Measurements from ENCODE around the gene CTDNEP1.
A peak's percentile ranks its signal among the peaks of the same experiment; 100 is the strongest.

CTDNEP1 gene

DNA sequence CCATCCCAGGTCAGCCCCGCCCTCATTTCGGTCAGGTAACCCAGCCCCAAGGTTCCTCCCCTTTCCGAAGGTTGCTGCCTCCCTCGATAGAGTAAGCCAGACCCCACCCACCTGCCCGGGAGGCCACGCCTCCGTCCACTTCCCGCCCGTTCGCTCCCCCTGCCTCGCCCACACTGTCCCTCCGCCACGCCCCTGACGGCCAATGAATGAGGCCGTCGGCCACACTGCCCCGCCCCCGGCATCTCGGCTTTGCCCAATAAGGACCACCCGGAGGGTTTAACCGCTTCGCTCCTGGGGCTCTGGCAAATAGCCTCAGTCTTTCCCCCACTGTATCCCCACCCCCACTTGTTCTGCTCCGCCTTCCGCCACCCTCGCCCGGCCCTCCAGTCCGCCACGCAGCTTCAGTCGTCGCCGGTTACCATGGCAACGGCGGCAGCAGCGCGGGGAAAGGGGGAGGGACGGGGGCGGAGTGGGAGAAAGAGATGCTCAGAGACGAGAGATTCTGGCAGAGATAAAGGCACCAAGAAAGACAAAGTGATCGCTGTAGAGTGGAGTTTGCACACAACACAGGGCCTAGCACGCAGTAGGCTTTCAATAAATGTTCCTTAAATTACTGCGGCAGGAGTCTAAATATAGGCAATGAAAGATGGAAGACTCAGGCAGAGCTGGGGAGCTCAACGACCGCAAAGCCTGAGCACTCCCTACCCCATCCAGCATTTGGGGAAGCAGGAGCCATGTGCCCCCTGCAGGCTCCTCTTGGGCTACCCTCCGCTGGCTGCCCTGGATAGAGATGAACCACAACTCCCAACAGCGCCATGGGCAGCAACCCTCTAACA lies 37.0 kb downstream of the CTDNEP1 start:
- DNase-seq: peak; percentile 99

DNA sequence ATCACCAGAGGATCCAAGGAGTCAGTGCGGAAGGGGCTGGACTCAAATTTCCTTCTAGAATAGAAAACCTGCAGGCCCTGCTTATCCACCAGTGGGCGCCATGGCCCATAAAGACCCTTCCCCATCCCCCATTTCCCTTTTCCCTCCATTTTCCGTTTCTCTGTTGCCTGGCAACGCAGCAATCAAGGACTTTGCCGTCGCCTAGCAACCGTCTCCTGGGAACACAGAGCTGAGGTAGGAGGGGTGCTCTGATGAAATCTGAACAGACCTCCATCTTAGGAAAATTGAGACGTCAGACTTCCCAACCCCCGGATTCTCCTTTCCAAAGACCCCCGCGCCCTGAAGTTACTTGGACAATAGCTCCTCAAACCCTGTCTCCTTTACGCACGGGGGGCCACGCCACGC lies 37.6 kb downstream of the CTDNEP1 start:
- DNase-seq: peak; percentile 99

DNA sequence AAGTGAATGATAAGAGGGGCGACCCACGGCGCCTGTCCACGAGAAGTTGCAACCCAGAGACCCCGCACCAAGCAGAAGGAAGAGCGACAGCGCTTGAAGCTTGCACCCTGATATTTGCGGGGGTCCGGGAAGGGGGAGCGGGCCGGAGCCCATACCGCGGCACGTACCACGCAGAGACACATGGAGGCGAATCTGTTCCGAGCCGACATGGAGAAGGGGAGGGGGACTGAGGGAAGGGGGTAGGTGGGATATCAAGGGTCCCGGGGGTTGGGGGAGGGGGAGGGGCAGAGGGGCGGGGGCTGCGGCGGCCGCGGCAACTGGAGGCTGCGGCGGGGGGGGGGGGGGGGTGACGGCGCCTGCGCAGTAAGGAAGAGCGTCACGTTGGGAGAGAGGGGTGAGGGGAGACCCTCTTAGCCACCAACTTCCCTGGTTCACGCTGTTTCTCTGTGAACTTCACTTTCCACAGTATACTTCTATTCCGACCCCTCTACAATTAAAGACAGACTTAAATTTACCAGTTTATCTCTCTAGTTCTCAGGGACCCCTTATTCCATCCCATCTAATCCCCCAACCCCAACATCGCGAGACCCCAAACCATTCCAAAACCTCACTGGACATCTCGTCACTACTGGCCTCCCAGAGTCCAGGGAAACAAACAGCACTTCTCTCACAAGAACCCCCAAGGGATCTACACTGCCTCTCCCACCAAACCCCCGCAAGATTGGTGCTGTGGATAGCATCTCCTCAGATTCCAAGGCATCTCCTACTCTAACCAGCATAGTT lies 39.9 kb downstream of the CTDNEP1 start:
- no peak for DNase-seq

DNA sequence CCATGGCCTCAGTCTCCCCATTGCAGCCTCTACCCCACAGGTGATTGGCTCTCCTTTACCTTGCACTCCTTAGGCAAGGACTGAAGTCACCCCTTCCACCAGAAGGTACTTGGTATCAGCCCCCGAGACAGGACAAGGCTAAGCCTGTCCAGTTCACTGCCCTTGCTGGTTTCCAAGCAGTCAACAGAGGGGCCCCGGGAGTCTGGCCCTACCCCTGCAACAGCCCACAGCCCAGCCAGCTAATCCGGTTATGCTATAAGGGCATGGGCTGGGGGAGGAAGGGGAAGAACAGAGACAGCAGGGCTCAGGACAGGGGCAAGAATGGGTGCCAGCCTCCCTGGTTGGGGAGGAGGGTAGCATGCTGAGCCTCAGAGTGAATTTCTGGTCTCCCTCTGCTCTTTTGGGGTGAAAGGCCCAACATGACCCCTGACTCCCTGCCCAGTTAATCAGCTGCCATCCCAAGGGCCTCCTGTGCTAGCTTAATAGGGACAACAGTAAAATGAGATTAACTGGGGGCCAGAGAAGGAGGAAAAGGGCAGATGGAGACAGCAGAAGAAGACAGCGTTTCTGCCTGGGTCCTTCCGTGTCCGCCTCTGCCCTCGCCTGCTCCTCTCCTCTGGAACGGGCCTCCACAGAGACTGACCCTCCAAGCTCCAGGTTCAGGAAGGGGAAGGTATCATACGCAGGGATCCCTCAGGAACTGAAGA lies 42.6 kb downstream of the CTDNEP1 start:
- no peak for DNase-seq

DNA sequence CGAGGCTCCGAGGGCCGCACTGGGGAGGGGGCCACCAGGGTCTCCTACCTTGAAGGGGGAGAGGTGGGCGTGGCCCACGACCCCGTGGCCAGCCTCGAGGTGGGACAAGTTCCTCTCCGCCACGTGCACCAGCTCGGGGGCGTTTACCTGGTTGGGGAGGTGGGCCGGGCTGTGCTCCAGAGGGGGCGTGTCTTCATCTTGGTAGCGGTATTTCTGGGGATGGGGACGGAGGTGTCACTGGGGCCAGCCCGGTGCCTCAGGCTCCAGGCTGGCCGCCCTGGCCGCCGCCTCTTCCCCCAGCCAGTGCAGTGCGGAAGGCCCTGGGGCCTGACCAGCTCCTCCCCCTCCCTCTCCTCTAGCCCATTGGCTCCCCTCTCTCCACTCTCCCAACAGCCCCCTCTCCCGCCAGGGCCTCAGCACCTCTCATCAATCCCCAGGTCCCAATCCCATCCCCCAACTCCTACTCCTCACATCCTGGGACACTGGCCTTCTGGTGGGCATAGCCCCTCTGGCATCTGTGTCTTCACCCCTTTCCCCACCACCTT lies 43.4 kb downstream of the CTDNEP1 start:
- DNase-seq: no peak

DNA sequence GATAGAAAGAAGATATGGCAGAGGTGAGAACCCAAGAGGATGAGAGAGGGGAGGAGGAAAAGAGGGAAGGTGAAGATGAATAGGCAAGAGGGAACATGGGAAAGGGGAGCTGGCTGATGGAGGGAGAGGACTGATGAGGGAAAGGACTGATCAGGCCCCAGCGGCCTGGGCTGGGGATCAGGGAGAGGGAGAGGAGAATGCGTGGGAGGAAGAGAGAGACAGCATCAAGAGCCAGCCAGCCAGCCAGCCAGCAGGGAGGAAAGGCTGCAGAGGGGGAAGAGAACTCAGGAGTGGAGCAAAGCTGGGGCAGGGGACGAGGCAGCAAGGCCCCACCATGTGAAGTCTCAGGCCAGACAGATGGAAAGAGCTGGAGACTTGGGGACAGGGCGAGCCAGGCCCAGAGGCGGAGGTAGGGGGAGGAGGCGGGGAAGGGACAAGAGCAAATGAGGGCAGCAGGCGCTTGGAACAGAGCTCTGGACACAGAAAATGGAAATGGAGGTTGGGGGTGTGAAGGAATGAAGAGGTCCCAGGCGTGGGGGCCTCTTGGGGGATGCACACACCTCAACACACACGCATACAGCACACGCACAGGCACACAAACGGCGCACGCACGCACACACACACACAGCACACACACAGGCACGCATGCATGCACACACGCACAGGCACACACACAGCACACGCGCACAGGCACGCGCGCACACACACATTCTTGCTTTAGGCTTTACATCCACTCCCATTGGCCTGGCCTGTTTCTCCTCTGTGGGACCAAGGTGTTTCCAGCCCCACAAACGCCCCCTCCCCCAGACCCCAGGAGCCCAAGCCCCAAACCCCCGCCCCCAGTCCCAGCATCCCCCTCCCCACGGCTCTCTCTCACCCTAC lies 44.2 kb downstream of the CTDNEP1 start:
- no peak for DNase-seq

DNA sequence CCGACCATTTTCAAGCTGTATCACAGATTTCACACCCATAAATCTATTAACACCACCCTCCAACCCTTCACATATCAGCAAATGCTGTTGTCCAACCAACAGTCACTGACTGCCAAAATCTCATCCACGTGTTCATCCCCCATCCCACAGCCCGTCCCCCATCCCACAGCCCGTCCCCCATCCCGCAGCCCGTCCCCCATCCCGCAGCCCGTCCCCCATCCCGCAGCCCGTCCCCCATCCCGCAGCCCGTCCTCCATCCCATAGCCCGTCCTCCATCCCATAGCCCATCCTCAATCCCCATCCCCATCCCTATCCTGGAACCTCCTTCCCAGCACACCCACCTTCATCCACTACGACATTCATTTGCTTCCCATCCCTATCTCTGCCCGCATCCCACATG lies 46.0 kb downstream of the CTDNEP1 start:
- no peak for DNase-seq

DNA sequence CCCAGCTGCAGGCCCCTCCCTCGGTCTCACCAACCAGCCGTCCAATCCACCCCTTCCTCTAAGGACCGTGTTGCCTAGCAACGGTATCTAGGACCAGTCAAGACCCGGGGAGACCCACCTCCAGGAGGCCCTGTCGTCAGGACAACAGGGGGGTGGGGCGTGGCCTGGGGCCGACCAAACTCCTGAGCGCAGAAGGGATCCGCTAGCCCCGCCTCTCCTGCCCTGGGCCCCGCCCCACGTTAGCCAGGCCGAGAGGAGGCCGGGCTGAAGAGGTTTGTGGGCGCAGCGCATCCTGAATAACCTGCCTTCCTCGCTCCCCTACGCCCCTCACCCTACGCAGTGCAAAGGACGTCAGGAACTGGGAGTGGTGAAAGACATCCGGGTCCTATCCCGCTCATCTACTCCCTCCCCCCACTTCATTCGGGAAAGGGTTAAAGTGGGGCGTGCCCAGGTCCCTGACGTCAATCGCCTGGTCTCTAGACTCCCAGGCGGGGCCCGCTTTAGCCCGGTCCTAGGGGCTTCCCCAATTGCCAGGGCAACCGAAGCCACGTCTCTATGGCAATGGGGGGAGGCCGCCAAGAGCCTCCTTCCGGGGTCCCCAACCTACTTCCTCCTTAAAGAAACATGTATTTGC lies 46.6 kb downstream of the CTDNEP1 start:
- peak; percentile 96 for DNase-seq

DNA sequence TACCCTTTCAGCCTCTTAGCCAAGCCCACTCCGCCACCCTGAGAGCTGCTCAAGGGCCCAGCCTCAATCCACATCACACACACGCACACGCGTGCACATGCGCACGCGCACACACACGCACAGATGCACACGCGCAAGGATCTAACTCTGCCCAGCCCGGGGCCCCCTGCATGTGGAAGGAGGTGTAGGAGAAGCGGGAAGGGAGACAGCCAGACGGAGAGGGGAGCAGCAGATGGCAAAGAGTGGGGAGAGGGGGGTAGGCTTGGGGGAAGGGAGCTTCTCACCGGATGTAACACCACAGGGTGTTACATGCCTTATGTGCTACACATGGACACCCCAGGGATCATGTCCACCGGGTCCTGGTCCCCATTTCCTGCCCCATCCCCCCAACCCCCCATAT lies 47.2 kb downstream of the CTDNEP1 start:
- DNase-seq: peak; percentile 61

DNA sequence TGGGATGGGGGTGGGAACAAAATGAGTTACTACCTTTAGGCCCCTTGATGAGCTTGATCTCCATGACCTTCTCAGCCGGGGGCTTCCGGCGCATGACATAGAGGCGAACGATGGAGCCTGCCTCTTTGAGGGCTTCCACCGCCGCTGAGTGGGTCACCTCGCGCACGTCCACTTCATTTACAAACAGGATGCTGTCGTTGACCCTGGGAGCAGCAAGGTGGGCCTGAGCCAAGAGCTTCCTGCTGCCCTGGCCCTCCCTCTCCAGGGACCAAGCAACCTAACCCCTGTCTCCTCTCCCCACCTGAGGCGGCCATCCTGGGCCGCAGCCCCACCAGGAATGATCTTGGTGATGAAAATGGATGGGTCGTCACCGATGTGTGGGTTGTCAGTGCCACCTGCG lies 48.1 kb downstream of the CTDNEP1 start:
- DNase-seq: no peak

DNA sequence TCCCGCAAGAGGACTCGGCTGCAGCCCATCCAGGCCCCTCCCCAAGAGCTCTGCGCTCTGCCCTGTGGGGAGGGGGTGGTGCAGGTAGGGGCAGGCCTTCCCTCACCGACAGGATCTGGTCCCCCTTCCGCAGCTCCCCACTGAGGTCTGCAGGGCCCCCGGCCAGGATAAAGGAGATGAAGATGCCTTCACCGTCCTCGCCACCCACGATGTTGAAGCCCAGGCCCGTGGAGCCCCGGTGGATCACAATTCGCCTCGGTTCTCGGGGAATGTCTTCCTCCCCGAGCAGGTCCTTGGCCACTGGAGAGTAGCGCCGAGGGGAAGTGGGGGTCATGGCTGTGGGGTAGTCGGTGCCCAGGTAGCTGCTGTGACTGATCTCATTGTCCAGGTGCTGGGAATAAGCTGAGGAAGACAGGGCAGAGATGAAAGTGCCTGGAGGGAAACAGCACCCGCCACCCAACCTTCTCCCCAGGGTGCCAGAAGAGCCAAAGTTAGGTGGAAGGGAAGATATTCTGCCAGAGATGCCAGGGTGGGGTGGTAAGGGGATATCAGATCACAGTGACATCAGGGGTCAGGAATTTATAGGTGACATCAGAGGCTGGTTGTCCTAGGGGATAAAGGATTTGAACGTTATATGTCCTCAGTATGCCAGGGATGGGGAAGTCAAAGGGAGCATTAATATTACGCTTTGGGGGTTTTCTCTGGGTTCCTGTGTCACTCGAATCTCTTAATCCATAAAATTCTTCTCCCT lies 54.7 kb downstream of the CTDNEP1 start:
- no peak for DNase-seq

DNA sequence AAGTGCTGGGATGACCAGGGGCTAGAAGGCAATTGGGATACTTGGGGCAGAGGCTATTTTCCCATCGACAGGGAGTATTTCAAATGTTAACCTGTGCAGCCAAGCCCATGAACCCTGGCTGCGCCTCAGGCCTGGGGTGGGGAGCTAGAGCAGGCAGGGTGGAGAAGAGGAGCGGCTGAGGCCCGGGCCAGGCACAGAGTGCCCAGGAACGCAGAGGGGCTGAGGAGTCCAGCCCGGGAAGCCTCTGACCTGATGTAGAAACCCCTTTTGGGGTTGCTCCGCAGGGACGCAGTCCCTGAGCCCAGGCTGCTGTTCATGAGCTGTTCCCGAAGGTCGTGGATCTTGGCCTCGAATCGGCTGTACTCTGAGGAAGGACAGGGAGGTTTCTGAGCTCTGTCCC lies 55.6 kb downstream of the CTDNEP1 start:
- no peak for DNase-seq
